ENCODE data around the gene ODC1.

ODC1 gene

DNA sequence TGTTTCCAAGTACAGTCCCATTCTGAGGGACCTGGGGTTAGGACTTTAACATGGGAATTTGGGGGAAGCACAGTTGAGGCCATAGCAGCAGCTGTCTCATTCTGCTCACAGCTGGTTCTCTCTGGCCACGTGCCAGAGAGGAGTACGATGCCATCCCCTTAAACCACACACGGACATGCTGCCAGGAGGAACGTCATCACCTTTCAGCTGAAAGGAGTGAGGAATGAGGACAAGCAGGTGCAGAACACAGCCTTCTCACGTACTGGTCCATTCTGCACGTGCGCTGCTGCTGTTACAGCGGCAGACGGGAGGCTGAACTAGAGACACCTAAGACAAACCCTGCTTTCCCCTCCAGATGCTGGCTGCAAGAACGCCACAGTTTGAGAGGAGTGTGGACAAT lies 33.5 kb downstream of the ODC1 start:
- DNase-seq (ENCODE audit: low read depth), result no peak

GRCh38 chr2:10413991-10414451 lies 34.1 kb downstream of the ODC1 start:
- peak; percentile 76 for DNase-seq (ENCODE audit: low read depth)

DNA sequence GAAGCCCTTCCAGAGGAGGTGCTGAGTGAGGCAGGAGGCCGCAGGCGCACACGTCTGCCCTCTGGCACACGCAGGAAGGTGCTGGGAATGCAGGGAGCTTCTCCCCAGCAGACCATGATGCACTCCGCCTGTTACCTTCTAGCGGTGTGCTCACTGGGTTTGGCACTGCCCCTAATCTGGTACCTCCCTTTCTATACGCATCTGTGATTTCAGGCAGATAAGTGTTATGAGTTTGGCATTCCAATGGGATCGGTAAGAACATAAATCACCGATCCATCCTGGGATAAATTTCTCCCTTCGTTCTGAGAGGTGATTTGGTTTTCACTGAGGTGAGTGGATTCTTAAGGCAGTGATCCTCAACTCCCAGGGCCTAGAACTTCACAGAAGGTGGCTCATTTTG lies 34.6 kb downstream of the ODC1 start:
- DNase-seq (ENCODE audit: low read depth), result peak; percentile 46

DNA sequence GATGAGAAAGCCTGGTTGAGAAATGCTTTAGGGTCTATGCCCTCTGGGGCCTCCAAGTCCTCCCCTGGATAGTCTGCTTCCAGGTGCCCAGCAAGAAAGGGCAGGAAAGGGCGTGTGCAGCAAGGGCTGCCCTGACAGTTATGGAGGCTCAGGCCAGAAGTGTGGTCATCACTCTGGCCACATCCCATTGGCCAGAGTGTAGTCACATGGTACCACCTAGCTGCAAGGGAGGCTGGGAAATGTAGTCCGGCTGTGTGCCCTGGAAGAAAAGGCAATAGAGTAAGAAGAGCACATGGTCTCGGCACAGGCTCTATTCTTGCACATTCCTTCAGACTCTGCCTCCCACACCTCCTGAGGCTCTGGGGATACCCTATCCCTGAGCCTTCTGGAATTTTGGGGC lies 35.7 kb downstream of the ODC1 start:
- DNase-seq (ENCODE audit: low read depth), result peak; percentile 70

DNA sequence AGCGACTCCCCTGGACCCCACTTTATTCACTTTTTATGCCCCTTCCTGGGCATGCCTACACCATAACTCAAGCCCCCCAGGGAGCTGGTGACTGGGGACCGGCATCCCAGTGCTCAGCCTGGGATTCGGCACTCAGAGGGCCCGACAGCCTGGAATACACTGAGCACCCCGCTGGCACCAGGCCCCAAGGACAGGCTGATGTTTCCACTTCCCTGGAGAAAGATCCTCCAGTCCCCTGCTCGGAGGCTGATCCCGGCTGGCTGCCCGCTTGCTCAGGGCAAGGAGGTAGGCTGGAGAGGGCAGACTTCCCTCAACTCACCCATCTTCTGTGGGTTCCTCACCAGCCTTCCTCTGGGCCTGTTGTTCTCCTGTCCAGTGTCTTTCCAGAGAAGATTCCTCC lies 36.6 kb downstream of the ODC1 start:
- DNase-seq (ENCODE audit: low read depth), result no peak

GRCh38 chr2:10410823-10411437 lies 37.2 kb downstream of the ODC1 start:
- no peak for DNase-seq (ENCODE audit: low read depth)

DNA sequence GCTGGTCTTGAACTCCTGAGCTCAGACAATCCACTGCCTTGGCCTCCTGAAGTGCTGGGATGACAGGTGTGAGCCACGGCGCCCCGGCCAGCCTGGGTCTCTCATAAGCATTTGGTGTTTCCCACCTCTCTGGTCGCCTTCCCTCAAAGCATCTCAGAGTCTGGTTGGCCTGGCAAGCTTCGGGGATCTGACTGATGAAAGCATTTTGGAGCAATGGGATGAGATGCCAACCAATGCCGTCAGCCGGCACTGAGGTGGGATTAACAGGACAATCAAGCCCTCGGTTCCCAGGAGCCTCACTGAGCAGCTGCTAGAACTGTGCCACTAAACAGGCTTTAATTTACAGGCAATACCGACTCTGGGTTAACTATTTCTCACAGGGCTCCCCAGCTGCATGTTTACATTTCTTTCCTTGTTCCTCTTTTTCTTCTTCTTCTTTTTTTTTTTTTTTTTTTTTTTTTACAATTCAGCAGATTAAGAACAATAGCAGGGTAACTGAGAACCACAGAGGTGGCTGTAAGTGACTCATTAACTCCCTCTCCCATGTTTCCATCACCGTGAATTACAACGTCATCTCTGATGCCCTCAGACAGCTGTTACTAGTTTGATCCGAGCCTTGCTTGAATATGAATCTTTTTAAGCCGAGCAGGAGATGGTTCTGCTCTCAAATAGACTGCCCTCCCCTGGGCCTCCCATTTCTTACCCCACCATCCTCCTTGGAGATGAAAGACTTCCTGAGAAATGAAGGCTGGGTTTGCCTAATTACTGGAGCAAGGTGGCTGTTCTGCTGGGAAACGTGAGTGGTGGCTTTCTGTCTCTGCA lies 37.9 kb downstream of the ODC1 start:
- DNase-seq (ENCODE audit: low read depth), result no peak

GRCh38 chr2:10408649-10409579 lies 39.2 kb downstream of the ODC1 start:
- peak; percentile 77 for DNase-seq (ENCODE audit: low read depth)

DNA sequence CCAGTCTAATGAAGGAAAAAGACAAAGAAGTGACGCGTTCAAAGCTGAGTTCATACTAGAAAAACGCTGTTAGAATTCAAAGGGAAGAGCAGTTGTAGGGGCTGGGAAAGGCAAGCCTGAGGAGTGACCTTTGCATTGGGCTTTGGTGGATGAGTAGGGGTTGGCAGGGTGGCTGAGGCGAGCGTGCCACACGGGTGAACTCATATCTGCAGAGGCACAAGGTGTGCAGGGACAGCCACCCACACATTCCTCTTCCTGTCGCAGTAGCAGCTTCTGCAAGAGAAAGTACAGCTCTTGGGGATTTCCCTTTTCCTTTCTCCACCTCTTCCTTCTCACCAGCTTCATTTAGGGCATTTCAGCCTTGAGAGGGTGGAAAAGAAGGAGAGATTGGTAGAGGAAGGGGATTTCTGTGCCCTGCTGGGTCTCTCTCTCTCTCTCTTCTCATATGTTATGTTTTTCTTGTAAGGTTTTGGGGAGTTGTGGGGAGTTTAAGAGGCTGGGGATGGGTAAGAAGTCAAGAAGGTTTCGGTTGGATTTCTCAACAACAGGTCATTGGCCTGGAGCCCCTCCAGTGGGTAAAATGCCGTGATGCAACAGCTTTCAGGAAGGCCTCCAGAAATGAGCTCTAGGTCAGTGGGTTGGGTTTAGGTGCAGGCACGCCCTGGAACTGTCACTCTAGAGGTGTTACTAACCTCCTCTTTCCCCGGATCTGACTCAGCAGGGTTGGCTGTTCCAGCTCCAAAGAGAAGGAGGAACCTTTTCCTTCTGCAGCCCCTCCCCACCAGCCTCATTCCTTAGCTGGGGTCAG lies 40.1 kb downstream of the ODC1 start:
- DNase-seq (ENCODE audit: low read depth), result peak; percentile 96

- no peak for DNase-seq (ENCODE audit: low read depth)
These were observed 40.7 kb downstream of the ODC1 start for GRCh38 chr2:10407432-10407831.

DNA sequence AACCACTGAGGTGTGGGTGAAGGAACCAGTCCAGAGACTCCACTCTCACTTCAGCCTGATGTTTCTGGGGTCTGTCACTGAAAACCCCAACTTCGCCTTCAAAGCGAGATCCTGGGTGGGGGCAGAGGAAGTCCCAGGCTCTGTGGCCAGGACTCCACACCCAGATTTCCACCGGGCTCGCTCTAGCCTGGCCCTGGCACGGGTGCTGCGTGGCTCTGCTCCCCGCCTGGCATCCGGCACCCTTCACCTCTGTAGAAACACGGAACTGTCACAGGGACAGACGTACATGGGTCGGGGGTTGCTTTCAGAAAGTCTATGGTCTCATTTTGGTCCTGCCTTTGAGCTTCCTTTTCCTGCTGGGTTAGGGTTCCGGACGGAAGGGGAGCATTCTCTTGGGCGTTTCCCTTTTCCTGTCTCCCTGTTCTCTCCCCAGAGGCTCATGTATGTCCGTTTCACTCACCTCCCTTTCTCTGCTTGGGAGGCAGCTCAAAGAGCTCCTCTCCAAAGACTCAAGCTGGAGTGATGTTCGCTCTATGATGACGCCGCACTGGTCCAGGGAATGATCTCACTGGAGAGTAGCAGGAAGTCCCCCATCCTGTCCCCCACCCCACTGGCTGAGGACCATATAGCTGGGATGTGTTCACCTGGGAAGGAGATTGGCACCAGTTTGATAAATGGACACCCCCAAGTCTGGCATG lies 41.5 kb downstream of the ODC1 start:
- DNase-seq (ENCODE audit: low read depth), result no peak

DNA sequence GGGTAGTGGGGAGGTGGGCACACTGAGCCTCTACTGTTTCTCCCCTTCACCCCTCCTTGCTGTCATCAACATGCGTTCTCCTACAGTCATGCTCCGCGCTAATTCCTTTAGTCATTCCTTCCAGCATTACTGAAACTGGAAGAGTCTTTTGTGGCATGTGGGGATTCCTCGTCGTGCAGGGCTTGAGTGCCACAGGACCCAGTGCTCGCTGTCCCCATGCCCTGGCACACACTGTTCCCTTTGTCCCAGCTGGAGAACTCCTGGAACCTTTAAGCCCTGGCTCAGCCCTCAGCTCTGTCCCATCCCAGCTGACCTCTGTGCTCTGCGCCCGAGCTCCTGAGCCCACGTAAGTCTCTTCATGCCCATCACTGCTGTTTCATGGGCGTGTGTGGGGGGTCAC lies 42.1 kb downstream of the ODC1 start:
- DNase-seq (ENCODE audit: low read depth), result no peak

DNA sequence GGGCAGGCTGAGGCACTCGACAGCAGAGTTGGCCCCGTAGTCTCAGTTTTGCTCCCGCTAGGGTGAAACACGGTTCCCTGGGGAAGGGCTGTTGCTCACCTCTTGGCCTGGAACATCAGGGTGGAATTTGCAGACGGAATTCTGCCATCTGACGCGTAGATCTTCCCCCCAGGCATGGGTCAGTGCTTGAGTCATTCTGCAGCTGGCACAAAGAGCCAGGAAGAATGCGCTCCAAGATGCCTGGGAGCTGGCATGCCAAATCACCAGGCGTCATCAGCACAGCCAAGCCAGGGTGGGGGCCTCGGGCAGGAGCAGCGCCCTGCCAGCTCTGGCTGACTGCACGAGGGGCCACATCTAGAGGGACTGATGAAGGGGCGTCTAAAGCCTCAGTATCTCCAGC lies 42.7 kb downstream of the ODC1 start:
- peak; percentile 96 for DNase-seq (ENCODE audit: low read depth)

- peak; percentile 52 for DNase-seq (ENCODE audit: low read depth)
These were observed 43.6 kb downstream of the ODC1 start for GRCh38 chr2:10404324-10405143.

DNA sequence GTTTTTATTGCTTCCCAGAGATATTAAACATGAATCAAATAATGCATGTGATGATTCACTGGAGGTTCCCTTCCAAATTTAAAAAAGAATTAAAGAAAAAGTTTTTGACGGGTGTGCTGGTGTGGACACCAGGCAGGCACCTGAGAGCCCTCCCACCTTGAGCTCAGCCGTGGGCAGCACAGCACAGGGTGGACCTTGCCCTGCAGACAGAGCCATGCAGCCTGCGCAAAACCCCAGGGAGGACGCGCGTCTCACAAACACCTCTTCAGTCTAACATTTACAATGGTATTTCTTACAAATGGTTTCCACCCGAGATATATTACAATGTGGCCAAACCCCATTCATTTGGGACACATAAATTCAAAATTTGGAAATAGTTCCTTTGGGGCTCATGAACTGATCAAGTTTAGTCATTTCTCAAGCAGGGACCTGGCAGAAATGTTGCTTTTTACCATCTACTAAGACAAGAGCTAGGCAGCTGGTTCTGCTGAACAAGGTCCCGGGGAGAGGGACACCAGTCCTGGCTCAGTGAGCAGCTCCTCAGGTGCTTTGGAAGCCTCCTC lies 45.4 kb downstream of the ODC1 start:
- DNase-seq (ENCODE audit: low read depth), result no peak

- peak; percentile 86 for DNase-seq (ENCODE audit: low read depth)
These were observed 46.0 kb downstream of the ODC1 start for GRCh38 chr2:10402062-10402585.

DNA sequence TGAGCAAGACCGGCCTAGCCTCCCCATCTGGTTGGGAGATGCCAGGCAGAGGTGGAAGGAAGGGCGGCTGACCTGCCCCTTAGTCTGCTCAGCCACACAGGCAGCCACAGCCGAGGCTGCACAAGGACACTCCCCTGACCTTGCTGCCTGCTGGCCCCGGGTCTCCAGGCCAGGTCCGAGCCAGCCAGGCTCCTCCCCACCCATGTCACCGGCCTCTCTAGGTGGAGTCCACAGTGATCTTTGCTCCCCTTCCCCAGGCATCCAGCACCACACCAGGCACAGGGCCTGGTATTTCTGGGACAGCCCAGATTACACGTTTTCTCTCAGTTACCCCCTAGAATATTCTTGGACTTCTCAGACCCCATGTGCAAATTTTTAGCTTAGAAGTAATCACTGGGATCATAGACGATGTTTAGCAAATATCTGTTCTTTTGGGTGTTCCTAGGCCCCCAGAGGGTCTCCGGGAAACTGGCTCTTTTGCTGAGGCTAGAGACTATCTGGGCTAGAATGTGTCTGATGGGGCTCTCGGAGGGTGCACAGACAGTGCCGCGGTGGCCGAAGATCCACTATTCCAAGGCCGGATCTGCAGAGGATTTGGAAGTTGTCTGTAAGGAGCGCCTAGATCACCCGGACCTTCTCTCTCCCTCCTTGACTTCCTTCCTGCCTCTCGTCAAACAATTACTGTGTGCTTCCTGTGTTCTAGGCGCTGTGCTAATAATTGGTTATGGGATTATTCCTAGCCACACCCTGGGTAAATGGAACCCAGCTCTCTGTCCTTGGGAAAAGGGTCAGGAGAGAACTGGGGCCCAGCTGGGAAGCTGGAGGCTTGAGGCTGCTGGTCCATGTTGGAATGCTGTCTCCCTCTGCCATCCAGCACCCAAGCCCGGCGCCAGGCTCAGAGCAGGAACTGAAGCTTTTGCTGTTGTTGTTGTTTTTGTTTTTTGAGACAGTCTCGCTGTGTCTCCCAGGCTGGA lies 46.9 kb downstream of the ODC1 start:
- DNase-seq (ENCODE audit: low read depth), result no peak

DNA sequence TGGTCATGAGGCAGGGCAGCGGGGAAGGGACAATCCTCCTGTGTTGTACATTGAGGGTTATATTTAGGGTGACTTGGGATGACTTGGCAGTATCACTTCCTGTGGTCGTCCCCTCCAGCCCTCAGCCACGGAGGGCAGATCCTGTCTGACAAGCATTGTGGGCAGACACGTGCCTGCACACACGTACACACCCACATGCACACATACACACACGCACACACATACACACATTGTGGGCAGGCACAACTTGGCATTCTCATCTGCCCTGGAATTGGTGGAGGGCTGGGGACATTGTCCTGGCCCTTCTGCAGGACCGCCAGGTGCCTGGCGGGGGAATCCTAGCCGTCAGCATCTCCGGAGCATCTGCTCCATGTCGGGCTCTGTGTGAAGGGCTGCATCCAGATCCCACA lies 47.6 kb downstream of the ODC1 start:
- peak; percentile 54 for DNase-seq (ENCODE audit: low read depth)

Measured in ELR (cell line).